GM15510 (cell line): ENCODE data around the gene NELL1.

ENCODE experiments used
- POLR2A ChIP-seq: IDR thresholded peaks from 3 replicates; pipeline ENCODE4 v1.6.1; 2011; ENCODE audit warnings: borderline replicate concordance; ENCODE audit not compliant: insufficient read length; ENCODE audit errors: extremely low read depth

Gene NELL1

GRCh38 chr11:20668844-20669819, at the start of gene NELL1:
TSS of gene NELL1 (plus strand) at chr11:20669586.
- TF ChIP-seq POLR2A, result no peak

- no peak for TF ChIP-seq POLR2A
Measured at GRCh38 chr11:20620988-20621387, 48.4 kb upstream of the NELL1 start.

DNA sequence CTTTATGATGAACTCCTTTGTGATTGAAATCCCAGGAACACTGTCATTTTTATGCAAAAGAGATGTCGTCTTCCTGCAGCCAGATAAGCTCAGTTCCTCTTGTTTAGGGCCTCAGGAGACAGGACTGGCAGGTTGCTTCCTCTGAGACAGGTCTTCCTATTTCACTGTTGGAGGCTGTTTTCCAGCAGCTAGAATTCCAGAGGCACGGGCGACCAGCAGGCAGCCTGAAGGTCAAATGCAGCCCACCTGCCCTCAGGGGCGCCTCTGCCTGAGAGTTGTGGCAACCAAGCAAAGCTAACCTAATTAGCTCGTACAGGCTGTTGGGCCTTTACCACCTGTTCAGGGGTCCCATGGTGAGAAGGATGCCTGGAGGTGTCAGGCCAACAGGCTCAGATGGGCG, 47.7 kb upstream of the NELL1 start:
- TF ChIP-seq POLR2A, result no peak

GRCh38 chr11:20623252-20623651, 46.1 kb upstream of the NELL1 start:
- no peak for TF ChIP-seq POLR2A

GRCh38 chr11:20626279-20626678, 43.1 kb upstream of the NELL1 start:
- no peak for TF ChIP-seq POLR2A

GRCh38 chr11:20627026-20627425, 42.4 kb upstream of the NELL1 start:
- no peak for TF ChIP-seq POLR2A

DNA sequence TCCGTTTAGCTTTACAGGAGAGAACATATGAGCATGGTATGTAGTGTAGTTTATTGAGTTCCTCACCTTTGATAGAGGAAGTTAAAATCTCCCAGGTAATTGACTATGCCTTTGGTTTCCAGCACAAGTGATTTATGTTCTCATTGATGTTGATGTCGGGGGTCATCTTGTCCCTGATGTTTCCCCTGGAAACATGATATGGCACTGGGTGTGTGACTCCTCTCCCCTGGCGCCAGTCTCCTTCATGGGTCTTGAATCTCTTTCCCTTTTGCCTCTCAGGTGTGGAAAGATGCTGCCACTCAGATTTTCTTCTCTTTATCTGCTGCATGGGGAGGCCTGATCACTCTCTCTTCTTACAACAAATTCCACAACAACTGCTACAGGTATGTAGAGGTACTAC, 41.7 kb upstream of the NELL1 start:
- no peak for TF ChIP-seq POLR2A

DNA sequence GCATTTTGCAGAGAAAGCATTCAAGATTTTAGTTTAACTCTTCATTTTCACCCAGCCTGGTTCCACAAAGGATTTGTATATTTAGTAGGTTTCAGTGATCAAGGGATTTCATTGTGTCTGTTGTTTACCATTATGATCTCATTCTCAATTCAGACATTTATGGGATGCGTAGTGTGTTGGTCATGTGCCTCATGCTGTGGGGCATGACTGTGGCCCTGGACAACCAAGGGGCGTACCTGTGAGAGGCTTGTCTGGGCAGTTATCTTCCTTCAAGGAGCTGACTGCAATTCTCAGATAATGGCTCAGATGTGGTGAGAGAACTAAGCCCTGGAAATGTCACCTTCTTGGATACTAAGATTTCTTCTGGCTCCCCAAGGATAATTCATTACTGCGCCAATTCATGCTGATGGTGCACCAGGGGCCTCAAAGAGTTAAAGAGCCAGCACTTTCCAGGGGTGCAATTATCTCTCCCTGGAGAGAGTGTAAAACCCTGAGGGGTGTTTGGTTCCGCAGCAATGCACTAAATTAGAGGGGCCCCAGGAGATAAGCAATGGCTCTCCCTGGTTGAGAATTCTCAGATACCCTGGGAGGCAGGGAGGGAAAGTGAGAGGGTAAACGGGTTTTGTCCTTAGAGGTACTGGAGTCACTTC, 37.7 kb upstream of the NELL1 start:
- TF ChIP-seq POLR2A, result no peak

DNA sequence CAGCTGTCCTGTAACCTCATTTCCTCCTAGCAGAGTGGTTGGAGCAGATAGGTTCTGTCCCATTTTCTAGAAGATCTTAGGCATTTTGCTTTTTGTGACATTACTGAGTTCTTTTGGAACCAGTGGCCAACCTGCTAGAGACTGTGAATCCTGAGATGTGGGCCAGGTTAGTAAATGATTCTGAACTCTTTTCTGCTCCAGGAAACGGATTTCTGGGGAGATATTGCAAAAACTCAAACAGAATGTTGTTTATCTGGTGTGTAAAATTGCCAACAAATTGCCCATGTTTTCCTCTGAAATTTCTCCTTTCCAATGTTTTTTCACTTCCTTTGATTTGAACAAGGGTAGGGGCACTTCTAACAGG, 37.2 kb upstream of the NELL1 start:
- no peak for TF ChIP-seq POLR2A

DNA sequence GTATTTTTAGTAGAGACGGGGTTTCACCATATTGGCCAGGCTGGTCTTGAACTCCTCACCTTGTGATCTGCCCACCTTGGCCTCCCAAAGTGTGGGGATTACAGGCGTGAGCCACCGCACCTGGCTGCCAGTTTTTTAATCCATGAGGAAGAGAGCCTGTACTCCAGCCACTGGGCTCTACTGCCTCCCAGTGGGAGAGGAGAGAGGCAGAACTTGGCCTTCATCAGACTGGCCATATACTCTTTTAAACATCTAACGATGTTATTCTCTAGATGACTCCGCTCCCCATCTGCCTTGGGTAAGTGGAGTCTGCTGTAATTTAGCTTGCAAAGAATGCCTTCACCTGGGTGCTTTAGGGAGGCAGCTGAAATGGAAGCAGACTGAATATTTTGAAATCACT, 35.3 kb upstream of the NELL1 start:
- TF ChIP-seq POLR2A, result no peak

DNA sequence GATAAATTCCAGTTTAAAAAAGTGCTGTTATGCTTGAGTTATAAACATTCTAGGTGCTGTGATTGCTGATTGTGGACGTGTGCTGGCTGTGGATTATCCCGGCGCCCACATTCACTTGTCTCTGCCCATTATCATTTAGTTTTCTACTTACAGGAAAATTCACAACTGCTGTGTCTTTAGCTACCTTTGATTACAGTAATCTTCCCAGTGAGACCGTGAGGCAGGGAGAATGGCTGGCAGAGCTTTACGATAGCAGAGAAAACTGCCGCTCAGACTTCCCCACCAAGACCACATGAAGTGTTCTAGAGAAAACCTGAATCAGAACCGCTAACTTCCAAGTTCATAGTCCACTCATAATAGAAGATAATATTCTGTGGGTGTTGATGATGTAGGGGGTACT, 34.6 kb upstream of the NELL1 start:
- no peak for TF ChIP-seq POLR2A

- no peak for TF ChIP-seq POLR2A
Measured at GRCh38 chr11:20638074-20638473, 31.3 kb upstream of the NELL1 start.

- no peak for TF ChIP-seq POLR2A
Measured at GRCh38 chr11:20639688-20640087, 29.7 kb upstream of the NELL1 start.

DNA sequence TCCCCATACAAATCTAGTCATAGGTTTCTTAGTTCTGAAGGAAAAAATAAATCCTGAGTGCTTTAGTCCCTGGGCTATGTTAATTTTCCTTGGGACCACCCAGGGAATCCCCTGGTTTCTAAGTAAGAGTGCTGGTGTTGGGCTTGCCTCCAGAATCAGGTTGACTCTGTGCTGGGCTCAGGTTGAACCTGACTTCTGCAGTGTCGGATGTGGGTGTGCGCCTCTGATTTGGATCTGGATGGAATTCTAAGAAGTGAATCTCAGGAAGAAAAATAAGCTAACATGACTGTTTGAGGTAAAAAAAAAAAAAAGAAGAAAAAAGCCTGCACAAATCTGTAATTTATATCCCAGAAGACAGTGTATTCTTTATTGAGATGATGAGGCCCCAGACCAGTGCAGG, 29.0 kb upstream of the NELL1 start:
- TF ChIP-seq POLR2A, result no peak

DNA sequence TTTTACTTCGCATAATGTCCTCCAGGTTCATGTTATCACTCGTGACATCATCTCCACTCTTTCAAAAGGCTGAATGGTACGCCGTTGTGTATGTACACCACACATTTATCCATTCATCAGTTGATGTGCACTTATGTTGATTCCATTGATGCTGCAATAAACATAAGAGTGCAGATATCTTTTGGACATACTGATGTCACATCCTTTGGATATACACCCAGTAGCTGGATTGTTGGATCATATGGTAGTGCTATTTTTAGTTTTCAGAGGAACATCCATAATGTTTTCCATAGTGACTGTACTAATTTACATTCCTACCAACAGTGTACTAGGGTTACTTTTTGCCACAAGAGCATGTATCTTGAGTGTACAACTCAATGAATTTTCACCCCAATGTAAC, 25.0 kb upstream of the NELL1 start:
- TF ChIP-seq POLR2A, result no peak
